ENCODE results near the gene POU4F1. TPM values are rescaled to one million over a fixed set of nuclear protein-coding genes. Genes with fewer than 3 reads are reported as not detected.

Gene POU4F1
- polyA plus RNA-seq, 3 donors = not detected

GRCh38 chr13:78638216-78638615, 34.9 kb upstream of the POU4F1 start:
- TF ChIP-seq, protein P1, sequence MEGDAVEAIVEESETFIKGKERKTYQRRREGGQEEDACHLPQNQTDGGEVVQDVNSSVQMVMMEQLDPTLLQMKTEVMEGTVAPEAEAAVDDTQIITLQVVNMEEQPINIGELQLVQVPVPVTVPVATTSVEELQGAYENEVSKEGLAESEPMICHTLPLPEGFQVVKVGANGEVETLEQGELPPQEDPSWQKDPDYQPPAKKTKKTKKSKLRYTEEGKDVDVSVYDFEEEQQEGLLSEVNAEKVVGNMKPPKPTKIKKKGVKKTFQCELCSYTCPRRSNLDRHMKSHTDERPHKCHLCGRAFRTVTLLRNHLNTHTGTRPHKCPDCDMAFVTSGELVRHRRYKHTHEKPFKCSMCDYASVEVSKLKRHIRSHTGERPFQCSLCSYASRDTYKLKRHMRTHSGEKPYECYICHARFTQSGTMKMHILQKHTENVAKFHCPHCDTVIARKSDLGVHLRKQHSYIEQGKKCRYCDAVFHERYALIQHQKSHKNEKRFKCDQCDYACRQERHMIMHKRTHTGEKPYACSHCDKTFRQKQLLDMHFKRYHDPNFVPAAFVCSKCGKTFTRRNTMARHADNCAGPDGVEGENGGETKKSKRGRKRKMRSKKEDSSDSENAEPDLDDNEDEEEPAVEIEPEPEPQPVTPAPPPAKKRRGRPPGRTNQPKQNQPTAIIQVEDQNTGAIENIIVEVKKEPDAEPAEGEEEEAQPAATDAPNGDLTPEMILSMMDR (IDR thresholded peaks at IDR 0.05) = no peak
- 100% methylated on average over 1 of the region's 4 CpGs for WGBS (ENCODE audit: insufficient coverage)
- no peaks in the 10 kb centered on the region for H3K27me3 ChIP-seq (ENCODE audit: control insufficient read depth in 2 of 2, insufficient read depth in 2 of 2, low read length in 2 of 2)
- H3K9me3 Mint-ChIP-seq = peaks cover 0 to 2% (median 0%) of the 10 kb centered on the region in 7 donors
- H3K4me3 ChIP-seq (replicated peaks in 1 of 3; ENCODE audit: low read depth in 2 of 3, low read length in 3 of 3) = no peak overlapping the region
- no peaks in the 10 kb centered on the region for H3K27me3 Mint-ChIP-seq (ENCODE audit: low read depth in 3 of 3)
- peaks cover 4% of the 10 kb centered on the region for H3K79me2 ChIP-seq (ENCODE audit: insufficient read depth, low read length)
- peaks cover 65 to 66% of the 10 kb centered on the region in 2 donors for H3K36me3 Mint-ChIP-seq
- peaks cover 7% of the 10 kb centered on the region for H4K20me1 ChIP-seq (ENCODE audit: insufficient read depth, low read length)
- H3K4me1 ChIP-seq (ENCODE audit: control insufficient read depth in 1 of 2, insufficient read depth in 2 of 2, low read length in 2 of 2) = peaks cover 0 to 7% of the 10 kb centered on the region in 2 donors
- intact Hi-C loops (cut with micrococcal nuclease) = no loop called here
- H2AFZ ChIP-seq (ENCODE audit: insufficient read depth, low read depth, low read length, poor library complexity, severe bottlenecking) = no peak overlapping the region
- no peak overlapping the region for H3K27ac Mint-ChIP-seq
- DNase-seq = no peak
- H3K4me1 Mint-ChIP-seq = peaks cover 7% of the 10 kb centered on the region
- no peaks in the 10 kb centered on the region for H3K9me3 ChIP-seq (replicated peaks in 1 of 2; ENCODE audit: control insufficient read depth in 1 of 2, insufficient read depth in 1 of 2, low read length in 2 of 2)
- H3K36me3 ChIP-seq (replicated peaks in 1 of 2; ENCODE audit: control insufficient read depth in 1 of 2, insufficient read depth in 2 of 2, low read length in 2 of 2) = peaks cover 46 to 92% of the 10 kb centered on the region in 2 donors
- no peak overlapping the region for H3K4me2 ChIP-seq (replicated peaks; ENCODE audit: extremely low read depth, low read length, poor library complexity, severe bottlenecking)
- no peak overlapping the region for H3K9ac ChIP-seq (ENCODE audit: insufficient read depth, low read length, poor library complexity, severe bottlenecking)
- H3K4me3 Mint-ChIP-seq = no peak overlapping the region
- H3K27ac ChIP-seq (ENCODE audit: low read depth in 1 of 2, low read length in 2 of 2) = no peak overlapping the region

GRCh38 chr13:78636495-78636894, 33.1 kb upstream of the POU4F1 start:
- Histone ChIP-seq H3K27me3 (ENCODE audit: control insufficient read depth in 2 of 2, insufficient read depth in 2 of 2, low read length in 2 of 2) (no peaks in the 10 kb centered on the region), H3K27ac (ENCODE audit: low read depth in 1 of 2, low read length in 2 of 2) (no peak overlapping the region), H3K79me2 (ENCODE audit: insufficient read depth, low read length) (no peaks in the 10 kb centered on the region), H3K4me2 (replicated peaks; ENCODE audit: extremely low read depth, low read length, poor library complexity, severe bottlenecking) (no peak overlapping the region), H3K9me3 (replicated peaks in 1 of 2; ENCODE audit: control insufficient read depth in 1 of 2, insufficient read depth in 1 of 2, low read length in 2 of 2) (no peaks in the 10 kb centered on the region), H4K20me1 (ENCODE audit: insufficient read depth, low read length) (no peaks in the 10 kb centered on the region), H3K4me3 (replicated peaks in 1 of 3; ENCODE audit: low read depth in 2 of 3, low read length in 3 of 3) (no peak overlapping the region), H3K9ac (ENCODE audit: insufficient read depth, low read length, poor library complexity, severe bottlenecking) (no peak overlapping the region), H3K4me1 (ENCODE audit: control insufficient read depth in 1 of 2, insufficient read depth in 2 of 2, low read length in 2 of 2) (peaks cover 0 to 7% of the 10 kb centered on the region in 2 donors), H2AFZ (ENCODE audit: insufficient read depth, low read depth, low read length, poor library complexity, severe bottlenecking) (no peak overlapping the region), H3K36me3 (replicated peaks in 1 of 2; ENCODE audit: control insufficient read depth in 1 of 2, insufficient read depth in 2 of 2, low read length in 2 of 2) (peaks cover 59 to 94% of the 10 kb centered on the region in 2 donors)
- peaks cover 72 to 76% of the 10 kb centered on the region in 2 donors for H3K36me3 Mint-ChIP-seq
- no peak for DNase-seq
- H3K9me3 Mint-ChIP-seq = peaks cover 0 to 2% (median 0%) of the 10 kb centered on the region in 7 donors
- no peak overlapping the region for H3K27ac Mint-ChIP-seq
- intact Hi-C loops (cut with micrococcal nuclease) = no loop called here
- H3K27me3 Mint-ChIP-seq (ENCODE audit: low read depth in 3 of 3) = no peaks in the 10 kb centered on the region
- no peak overlapping the region for H3K4me3 Mint-ChIP-seq
- TF ChIP-seq, protein P1 (IDR thresholded peaks at IDR 0.05) = no peak
- peaks cover 7% of the 10 kb centered on the region for H3K4me1 Mint-ChIP-seq

Measured in CD14-positive monocyte (primary cell).